Gastroesophageal sphincter (tissue), 4 donors: ENCODE measurements around the gene RAB25. TPM values are rescaled to one million over a fixed set of nuclear protein-coding genes. Genes with fewer than 3 reads are reported as not detected.

Experiments used
- ATAC-seq: fragments of 150-250 bp; one replicate; pipeline ENCODE4 v1.9.1; 2016; ENCODE audit warnings: mild to moderate bottlenecking, moderate library complexity
- H3K27ac ChIP-seq, 4 donors: fragments of 200-600 bp; sonication (generic) in 3 of 4; 1 replicate in 3 of 4; 2 replicates in 1 of 4; pipeline ENCODE4 v1.5.1; 2016 to 2019
- H3K27me3 ChIP-seq: fragments of 200-600 bp; sonication (generic); one replicate; pipeline ENCODE4 v1.5.1; 2019
- H3K36me3 ChIP-seq, 2 donors: fragments of 200-600 bp; sonication (generic); one replicate each; pipeline ENCODE4 v1.5.1; 2019; ENCODE audit warnings: control low read depth in 1 of 2
- H3K4me1 ChIP-seq, 3 donors: fragments of 200-600 bp; sonication (generic); 1 replicate in 2 of 3; 2 replicates in 1 of 3; pipeline ENCODE4 v1.5.1; 2016 to 2019; ENCODE audit warnings: control low read depth in 2 of 3
- H3K4me3 ChIP-seq, 2 donors: fragments of 200-600 bp; sonication (generic); one replicate each; pipeline ENCODE4 v1.5.1; 2019; ENCODE audit warnings: mild to moderate bottlenecking in 1 of 2, moderate library complexity in 1 of 2
- H3K9me3 ChIP-seq, 3 donors: fragments of 200-600 bp; sonication (generic); one replicate each; pipeline ENCODE4 v1.5.1; 2017 to 2019; ENCODE audit warnings: control low read depth in 2 of 3
- EP300 ChIP-seq: sonication (generic); formaldehyde crosslinking; IDR thresholded peaks from one replicate; pipeline ENCODE4 v1.6.1; 2017; ENCODE audit warnings: antibody characterized with exemption, mild to moderate bottlenecking
- POLR2A ChIP-seq, 2 donors: fragments of 450-650 bp; IDR thresholded peaks; one replicate each; pipeline ENCODE4 v1.6.1; 2017; ENCODE audit warnings: antibody characterized with exemption in 2 of 2, mild to moderate bottlenecking in 2 of 2, moderate library complexity in 1 of 2
- POLR2AphosphoS5 ChIP-seq: sonication (generic); formaldehyde crosslinking; IDR thresholded peaks from one replicate; pipeline ENCODE4 v1.6.1; 2017; ENCODE audit warnings: antibody characterized with exemption
- WGBS, 2 donors: methylation state at CpG; one replicate each; pipeline ENCODE4 v1.1.5; 2018; ENCODE audit warnings: low coverage in 1 of 2; 5-methylcytosine and 5-hydroxymethylcytosine counted together
- total RNA-seq, 4 donors: library from RNA; depleted of rRNA; stranded (reverse); fragments of >200 nt; gene quantifications; one replicate each; pipeline ENCODE4 v1.1.0, GENCODE V29; 2016
- TF ChIP-seq, protein P1 (sequence below), 4 experiments: fragments of 200-600 bp in 2 of 4; fragments of 450-650 bp in 2 of 4; sonication (generic) in 1 of 4; IDR thresholded peaks; one replicate each; pipeline ENCODE4 v1.5.1; 2017 to 2019; ENCODE audit warnings: antibody characterized with exemption in 4 of 4, mild to moderate bottlenecking in 2 of 4, moderate library complexity in 2 of 4

Gene RAB25
- total RNA-seq, 4 donors from 2014 or later = 22.1 TPM; not detected in 3

DNA sequence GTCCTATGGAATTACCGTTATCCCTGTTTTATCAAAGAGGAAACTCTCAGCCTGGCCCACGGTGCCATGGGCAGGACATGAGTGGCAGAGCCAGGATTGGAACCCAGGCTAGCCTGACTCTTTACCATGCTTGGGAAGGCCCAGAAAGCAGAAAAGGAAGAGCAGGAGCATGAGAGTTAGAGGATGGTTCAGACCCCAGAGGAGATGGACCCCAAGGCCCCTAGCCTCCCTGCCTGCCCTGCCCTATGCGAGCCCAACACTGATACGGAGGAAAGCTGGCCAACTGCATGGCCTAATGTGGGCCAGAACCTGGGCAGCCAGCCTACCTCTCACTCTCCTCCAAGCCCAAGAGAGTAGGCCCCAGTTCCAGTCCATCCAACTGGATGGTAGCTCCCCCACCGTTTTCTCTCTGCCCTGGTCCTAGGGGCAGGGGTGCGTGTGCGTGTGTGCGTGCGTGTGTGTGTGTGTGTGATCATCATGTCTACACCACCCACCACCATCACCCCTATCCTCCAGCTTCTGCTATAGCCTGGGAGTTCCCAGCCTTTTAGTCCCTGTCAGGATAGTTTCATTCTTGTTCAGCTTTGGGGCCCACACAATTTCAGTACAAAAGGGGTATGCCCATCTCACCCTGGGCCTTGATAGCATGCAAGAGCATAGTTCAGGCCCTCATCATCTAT is 36.7 kb downstream of the RAB25 start:
- peaks cover 0 to 3% of the 10 kb centered on the region in 2 donors for H3K36me3 ChIP-seq
- H3K4me3 ChIP-seq = no peak overlapping the region
- H3K27me3 ChIP-seq = no peaks in the 10 kb centered on the region
- H3K27ac ChIP-seq = peak overlapping the region in 3 of 4 donors; percentile 81 to 88 (median 81)
- H3K9me3 ChIP-seq = no peaks in the 10 kb centered on the region
- no peak for TF ChIP-seq EP300
- TF ChIP-seq, protein P1, sequence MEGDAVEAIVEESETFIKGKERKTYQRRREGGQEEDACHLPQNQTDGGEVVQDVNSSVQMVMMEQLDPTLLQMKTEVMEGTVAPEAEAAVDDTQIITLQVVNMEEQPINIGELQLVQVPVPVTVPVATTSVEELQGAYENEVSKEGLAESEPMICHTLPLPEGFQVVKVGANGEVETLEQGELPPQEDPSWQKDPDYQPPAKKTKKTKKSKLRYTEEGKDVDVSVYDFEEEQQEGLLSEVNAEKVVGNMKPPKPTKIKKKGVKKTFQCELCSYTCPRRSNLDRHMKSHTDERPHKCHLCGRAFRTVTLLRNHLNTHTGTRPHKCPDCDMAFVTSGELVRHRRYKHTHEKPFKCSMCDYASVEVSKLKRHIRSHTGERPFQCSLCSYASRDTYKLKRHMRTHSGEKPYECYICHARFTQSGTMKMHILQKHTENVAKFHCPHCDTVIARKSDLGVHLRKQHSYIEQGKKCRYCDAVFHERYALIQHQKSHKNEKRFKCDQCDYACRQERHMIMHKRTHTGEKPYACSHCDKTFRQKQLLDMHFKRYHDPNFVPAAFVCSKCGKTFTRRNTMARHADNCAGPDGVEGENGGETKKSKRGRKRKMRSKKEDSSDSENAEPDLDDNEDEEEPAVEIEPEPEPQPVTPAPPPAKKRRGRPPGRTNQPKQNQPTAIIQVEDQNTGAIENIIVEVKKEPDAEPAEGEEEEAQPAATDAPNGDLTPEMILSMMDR (IDR thresholded peaks at IDR 0.05) = no peak
- TF ChIP-seq POLR2AphosphoS5 = no peak
- no peak for TF ChIP-seq POLR2A (IDR thresholded peaks at IDR 0.05)
- no peak for ATAC-seq
- peaks cover 0 to 52% (median 31%) of the 10 kb centered on the region in 3 donors for H3K4me1 ChIP-seq
- 82 to 83% methylated on average over 4 to 7 of the region's 9 CpGs for WGBS, 2 donors

DNA sequence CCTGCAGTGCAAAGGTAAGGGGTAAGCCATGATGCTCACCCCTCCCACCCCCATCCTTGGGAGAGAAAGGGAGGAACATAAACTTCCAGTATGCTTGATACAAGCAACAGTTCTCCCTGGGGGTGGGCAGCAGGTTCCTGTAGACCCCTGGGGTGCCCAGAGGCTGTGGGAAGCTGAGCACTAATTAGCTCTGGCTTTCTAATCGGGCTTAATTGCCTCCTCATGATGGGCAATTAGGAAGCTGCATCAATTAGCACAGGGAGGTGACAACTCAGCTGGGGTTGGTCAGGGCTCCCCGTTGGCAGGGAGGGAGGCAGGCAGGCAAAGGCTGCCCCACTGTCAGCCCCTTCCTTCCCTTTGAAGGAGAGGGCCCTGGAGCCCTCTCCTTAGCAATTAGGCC is 37.8 kb downstream of the RAB25 start:
- peaks cover 2 to 64% (median 43%) of the 10 kb centered on the region in 3 donors for H3K4me1 ChIP-seq
- ATAC-seq = no peak

DNA sequence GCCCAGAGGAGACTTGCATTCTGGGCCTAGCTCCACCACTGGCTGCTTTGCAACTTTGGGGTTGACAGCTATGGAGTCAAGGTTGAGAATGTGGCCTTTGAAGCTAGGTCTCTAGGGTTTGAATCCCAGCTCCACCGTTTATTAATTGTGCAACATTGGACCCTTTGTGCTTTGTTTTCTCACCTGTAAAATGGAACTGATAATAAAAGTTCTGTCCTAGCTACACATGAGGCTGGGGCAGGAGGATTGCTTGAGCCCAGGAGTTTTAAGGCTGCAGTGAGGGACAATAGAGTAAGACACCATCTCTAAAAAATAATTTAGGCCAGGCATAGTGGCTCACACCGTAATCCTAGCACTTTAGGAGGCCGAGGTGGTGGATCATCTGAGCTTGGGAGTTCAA is 38.3 kb downstream of the RAB25 start:
- Histone ChIP-seq H3K27me3 (no peaks in the 10 kb centered on the region), H3K4me3 (no peak overlapping the region), H3K27ac (peak overlapping the region in 2 of 4 donors; percentile 26 to 88), H3K4me1 (peaks cover 7 to 68% (median 48%) of the 10 kb centered on the region in 3 donors), H3K9me3 (no peaks in the 10 kb centered on the region), H3K36me3 (no peaks in the 10 kb centered on the region)
- no peak for ATAC-seq
- WGBS, 2 donors = 0% methylated on average over 1 of the region's 3 CpGs; no CpG with 5 or more reads in 1 of the 2 donors
- no peak for TF ChIP-seq POLR2AphosphoS5
- no peak for TF ChIP-seq POLR2A (IDR thresholded peaks at IDR 0.05)
- TF ChIP-seq EP300 = no peak
- TF ChIP-seq, protein P1 (IDR thresholded peaks at IDR 0.05) = no peak

More for the DNA sequence above, 37.8 kb downstream of the RAB25 start:
- Histone ChIP-seq H3K4me3 (no peak overlapping the region), H3K27ac (peak overlapping the region in 2 of 4 donors; percentile 26 to 88), H3K9me3 (no peaks in the 10 kb centered on the region), H3K36me3 (peaks cover 0 to 2% of the 10 kb centered on the region in 2 donors), H3K27me3 (no peaks in the 10 kb centered on the region)
- no CpG with 5 or more reads among the region's 2 CpGs for WGBS, 2 donors
- TF ChIP-seq EP300 (no peak), POLR2AphosphoS5 (no peak), POLR2A (IDR thresholded peaks at IDR 0.05) (no peak)
- TF ChIP-seq, protein P1 (IDR thresholded peaks at IDR 0.05) = no peak

DNA sequence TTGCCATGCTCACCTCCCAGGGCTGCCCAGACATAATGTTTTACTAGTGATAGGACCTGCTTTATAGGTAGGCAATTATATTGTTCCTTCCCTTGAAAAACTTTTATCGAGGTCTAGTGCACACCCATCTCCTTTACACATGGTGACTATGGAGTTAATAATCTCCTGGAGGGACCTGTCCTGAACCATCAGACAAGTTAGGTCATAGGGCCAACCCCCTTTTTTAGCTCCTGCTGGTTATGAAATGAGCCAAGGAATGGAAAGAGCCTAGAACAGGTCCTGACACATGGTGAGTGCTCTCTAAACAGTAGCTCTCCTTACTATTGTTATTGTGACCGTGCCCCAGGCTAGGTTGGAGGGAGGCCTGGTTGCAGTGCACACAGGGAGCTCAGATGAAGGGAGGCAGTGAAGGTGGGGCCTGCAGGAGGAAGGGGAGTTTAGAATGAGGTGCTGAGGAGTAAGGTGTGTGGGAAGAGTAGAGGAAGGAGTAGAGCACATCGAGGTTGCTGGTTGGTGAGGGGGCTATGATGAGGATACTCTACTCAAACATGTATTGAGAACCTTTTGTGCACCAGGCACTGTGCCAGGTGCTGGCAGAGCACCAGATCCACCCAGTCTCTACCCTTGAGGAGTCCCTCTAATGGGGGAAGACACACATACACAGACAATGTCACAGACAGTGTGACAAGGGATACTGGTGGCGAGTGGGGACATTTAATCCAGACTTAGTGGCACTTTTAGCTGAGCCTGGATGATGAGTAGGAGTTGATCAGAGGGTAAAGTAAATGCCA is 39.4 kb downstream of the RAB25 start:
- Histone ChIP-seq H3K36me3 (no peaks in the 10 kb centered on the region), H3K9me3 (no peaks in the 10 kb centered on the region), H3K27me3 (no peaks in the 10 kb centered on the region), H3K4me3 (no peak overlapping the region), H3K4me1 (peaks cover 14 to 80% (median 59%) of the 10 kb centered on the region in 3 donors), H3K27ac (peak overlapping the region in 3 of 4 donors; percentile 41 to 97 (median 94))
- no peak for TF ChIP-seq POLR2A (IDR thresholded peaks at IDR 0.05)
- TF ChIP-seq, protein P1 (IDR thresholded peaks at IDR 0.05) = no peak
- TF ChIP-seq EP300 = no peak
- no peak for TF ChIP-seq POLR2AphosphoS5
- ATAC-seq = no peak
- WGBS, 2 donors = 58 to 59% methylated on average over 3 to 4 of the region's 4 CpGs
